Ishikawa (cell line): ENCODE data around the gene ZNF24.

Source experiments
- CEBPB ChIP-seq: IDR thresholded peaks from 2 replicates; pipeline ENCODE4 v1.6.1; 2012
- CREB1 ChIP-seq: IDR thresholded peaks from 2 replicates; pipeline ENCODE4 v1.6.1; 2012; ENCODE audit warnings: low read depth
- EP300 ChIP-seq: IDR thresholded peaks from 2 replicates; pipeline ENCODE4 v1.6.1; 2012; ENCODE audit warnings: borderline replicate concordance
- FOXM1 ChIP-seq: IDR thresholded peaks from 2 replicates; pipeline ENCODE4 v1.6.1; 2012; ENCODE audit warnings: low read depth, borderline replicate concordance
- RAD21 ChIP-seq: IDR thresholded peaks from 2 replicates; pipeline ENCODE4 v1.6.1; 2012; ENCODE audit warnings: low read depth
- TAF1 ChIP-seq: IDR thresholded peaks from 2 replicates; pipeline ENCODE4 v1.6.1; 2012; ENCODE audit warnings: low read depth, mild to moderate bottlenecking
- YY1 ChIP-seq: IDR thresholded peaks from 2 replicates; pipeline ENCODE4 v1.6.1; 2012; ENCODE audit warnings: low read depth
- TF ChIP-seq, protein P1 (sequence below): IDR thresholded peaks from 2 replicates; pipeline ENCODE4 v1.6.1; 2012; ENCODE audit warnings: low read depth, mild to moderate bottlenecking
- TF ChIP-seq, protein P2 (sequence below): IDR thresholded peaks from 2 replicates; pipeline ENCODE4 v1.6.1; 2012
- TF ChIP-seq, protein P3 (sequence below): IDR thresholded peaks from 2 replicates; pipeline ENCODE4 v1.6.1; 2012

DNA sequence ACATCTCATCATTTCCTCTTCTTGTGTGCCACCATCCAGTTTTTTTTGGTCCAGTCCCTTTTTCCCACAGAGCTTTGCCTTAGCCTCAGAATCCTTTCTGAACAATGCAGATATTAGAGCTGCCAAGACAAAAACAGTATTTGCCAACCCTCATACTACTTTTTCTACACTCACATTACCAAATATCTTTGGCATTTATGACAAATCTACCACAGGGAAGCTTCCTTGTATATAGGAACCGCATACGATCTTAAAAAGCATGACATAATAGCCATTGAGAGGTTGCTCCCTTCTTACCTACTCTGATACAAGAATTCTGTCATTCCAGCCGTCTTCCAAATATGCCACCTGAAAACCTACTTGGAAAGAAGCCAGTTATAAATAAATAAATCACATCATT is 9.4 kb downstream of the ZNF24 start:
- TF ChIP-seq RAD21 (no peak), YY1 (no peak), EP300 (no peak), TAF1 (no peak), CREB1 (no peak), FOXM1 (no peak), CEBPB (no peak)
- TF ChIP-seq, protein P1, sequence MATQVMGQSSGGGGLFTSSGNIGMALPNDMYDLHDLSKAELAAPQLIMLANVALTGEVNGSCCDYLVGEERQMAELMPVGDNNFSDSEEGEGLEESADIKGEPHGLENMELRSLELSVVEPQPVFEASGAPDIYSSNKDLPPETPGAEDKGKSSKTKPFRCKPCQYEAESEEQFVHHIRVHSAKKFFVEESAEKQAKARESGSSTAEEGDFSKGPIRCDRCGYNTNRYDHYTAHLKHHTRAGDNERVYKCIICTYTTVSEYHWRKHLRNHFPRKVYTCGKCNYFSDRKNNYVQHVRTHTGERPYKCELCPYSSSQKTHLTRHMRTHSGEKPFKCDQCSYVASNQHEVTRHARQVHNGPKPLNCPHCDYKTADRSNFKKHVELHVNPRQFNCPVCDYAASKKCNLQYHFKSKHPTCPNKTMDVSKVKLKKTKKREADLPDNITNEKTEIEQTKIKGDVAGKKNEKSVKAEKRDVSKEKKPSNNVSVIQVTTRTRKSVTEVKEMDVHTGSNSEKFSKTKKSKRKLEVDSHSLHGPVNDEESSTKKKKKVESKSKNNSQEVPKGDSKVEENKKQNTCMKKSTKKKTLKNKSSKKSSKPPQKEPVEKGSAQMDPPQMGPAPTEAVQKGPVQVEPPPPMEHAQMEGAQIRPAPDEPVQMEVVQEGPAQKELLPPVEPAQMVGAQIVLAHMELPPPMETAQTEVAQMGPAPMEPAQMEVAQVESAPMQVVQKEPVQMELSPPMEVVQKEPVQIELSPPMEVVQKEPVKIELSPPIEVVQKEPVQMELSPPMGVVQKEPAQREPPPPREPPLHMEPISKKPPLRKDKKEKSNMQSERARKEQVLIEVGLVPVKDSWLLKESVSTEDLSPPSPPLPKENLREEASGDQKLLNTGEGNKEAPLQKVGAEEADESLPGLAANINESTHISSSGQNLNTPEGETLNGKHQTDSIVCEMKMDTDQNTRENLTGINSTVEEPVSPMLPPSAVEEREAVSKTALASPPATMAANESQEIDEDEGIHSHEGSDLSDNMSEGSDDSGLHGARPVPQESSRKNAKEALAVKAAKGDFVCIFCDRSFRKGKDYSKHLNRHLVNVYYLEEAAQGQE = no peak
- TF ChIP-seq, protein P2, sequence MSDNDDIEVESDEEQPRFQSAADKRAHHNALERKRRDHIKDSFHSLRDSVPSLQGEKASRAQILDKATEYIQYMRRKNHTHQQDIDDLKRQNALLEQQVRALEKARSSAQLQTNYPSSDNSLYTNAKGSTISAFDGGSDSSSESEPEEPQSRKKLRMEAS = no peak
- TF ChIP-seq, protein P3, sequence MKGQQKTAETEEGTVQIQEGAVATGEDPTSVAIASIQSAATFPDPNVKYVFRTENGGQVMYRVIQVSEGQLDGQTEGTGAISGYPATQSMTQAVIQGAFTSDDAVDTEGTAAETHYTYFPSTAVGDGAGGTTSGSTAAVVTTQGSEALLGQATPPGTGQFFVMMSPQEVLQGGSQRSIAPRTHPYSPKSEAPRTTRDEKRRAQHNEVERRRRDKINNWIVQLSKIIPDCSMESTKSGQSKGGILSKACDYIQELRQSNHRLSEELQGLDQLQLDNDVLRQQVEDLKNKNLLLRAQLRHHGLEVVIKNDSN = no peak
